ENCODE data around the gene CHRNG.

DNA sequence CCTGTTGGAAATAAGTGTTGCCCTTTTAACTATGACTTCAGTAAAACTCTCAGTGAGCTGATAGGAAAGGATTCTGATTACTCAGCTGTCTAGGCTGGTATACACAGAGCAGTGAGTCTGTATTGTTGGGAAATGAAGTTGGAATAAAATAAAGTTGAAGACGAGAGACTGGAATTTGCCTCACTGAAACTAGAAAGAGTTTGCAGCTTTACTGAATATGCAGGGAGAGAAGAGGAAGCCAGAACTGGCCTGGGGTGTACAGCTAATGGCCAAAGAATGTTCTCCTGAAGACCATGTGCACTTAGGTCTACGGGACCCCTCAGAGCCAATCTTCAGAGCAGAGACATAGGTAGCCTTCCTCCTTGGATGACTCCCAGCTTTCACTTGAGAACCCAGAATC is 37.5 kb downstream of the CHRNG start:
- TF ChIP-seq TAF1 (IDR thresholded peaks at IDR 0.05; ENCODE audit: low read depth) (no peak), RAD21 (IDR thresholded peaks at IDR 0.05; ENCODE audit: low read depth) (no peak), TEAD4 (IDR thresholded peaks at IDR 0.05) (no peak), CREB1 (IDR thresholded peaks at IDR 0.05; ENCODE audit: low read depth) (no peak), EP300 (IDR thresholded peaks at IDR 0.05; ENCODE audit: borderline replicate concordance) (no peak), CEBPB (IDR thresholded peaks at IDR 0.05) (no peak), NFIC (IDR thresholded peaks at IDR 0.05) (no peak)
- TF ChIP-seq, protein P1, sequence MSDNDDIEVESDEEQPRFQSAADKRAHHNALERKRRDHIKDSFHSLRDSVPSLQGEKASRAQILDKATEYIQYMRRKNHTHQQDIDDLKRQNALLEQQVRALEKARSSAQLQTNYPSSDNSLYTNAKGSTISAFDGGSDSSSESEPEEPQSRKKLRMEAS (IDR thresholded peaks at IDR 0.05) = no peak
